Activated T-cell treated with anti-CD3 and anti-CD28 coated beads for 4 hours (primary cell): ENCODE data around the gene PCSK9.
A peak's percentile ranks its signal among the peaks of the same experiment; 100 is the strongest.
"Not testable (repeated sequence)": the region's sequence is repeated elsewhere in the genome, so short reads cannot be mapped to it uniquely, and the experiment has no call there.

Experiments used
- DNase-seq: peaks from one replicate; pipeline ENCODE4 v3.0.0-alpha.2; 2020

Gene PCSK9

GRCh38 chr1:55010194-55010886 lies 29.0 kb upstream of the PCSK9 start:
- DNase-seq: no peak

- no peak for DNase-seq
These were observed 28.5 kb upstream of the PCSK9 start for GRCh38 chr1:55010887-55011217.

- no peak for DNase-seq
These were observed 26.7 kb upstream of the PCSK9 start for GRCh38 chr1:55012661-55013060.

- DNase-seq: no peak
These were observed 24.2 kb upstream of the PCSK9 start for GRCh38 chr1:55015123-55015522.

GRCh38 chr1:55015731-55016620 lies 23.4 kb upstream of the PCSK9 start:
- DNase-seq: no peak

GRCh38 chr1:55018395-55018794 lies 21.0 kb upstream of the PCSK9 start:
- no peak for DNase-seq

GRCh38 chr1:55021942-55022546 lies 17.3 kb upstream of the PCSK9 start:
- peak; percentile 32 for DNase-seq

- DNase-seq: not testable (repeated sequence)
These were observed 15.2 kb upstream of the PCSK9 start for GRCh38 chr1:55024163-55024562.

- DNase-seq: not testable (repeated sequence)
These were observed 12.7 kb upstream of the PCSK9 start for GRCh38 chr1:55026682-55027081.

- not testable (repeated sequence) for DNase-seq
These were observed 8.2 kb upstream of the PCSK9 start for GRCh38 chr1:55031098-55031497.

GRCh38 chr1:55033265-55033614 lies 6.1 kb upstream of the PCSK9 start:
- no peak for DNase-seq

- no peak for DNase-seq
These were observed 4.7 kb upstream of the PCSK9 start for GRCh38 chr1:55034476-55035133.

GRCh38 chr1:55035904-55036303 lies 3.4 kb upstream of the PCSK9 start:
- no peak for DNase-seq

GRCh38 chr1:55037733-55038551 lies 1.4 kb upstream of the PCSK9 start:
- DNase-seq: no peak

- no peak for DNase-seq
These were observed 853 bp upstream of the PCSK9 start for GRCh38 chr1:55038552-55038838.

- no peak for DNase-seq
These were observed 390 bp upstream of the PCSK9 start for GRCh38 chr1:55038974-55039341.

GRCh38 chr1:55040083-55040932 lies 960 bp downstream of the PCSK9 start:
- DNase-seq: no peak

- DNase-seq: no peak
These were observed 1.7 kb downstream of the PCSK9 start for GRCh38 chr1:55040933-55041494.

GRCh38 chr1:55041613-55042012 lies 2.3 kb downstream of the PCSK9 start:
- no peak for DNase-seq

- no peak for DNase-seq
These were observed 3.7 kb downstream of the PCSK9 start for GRCh38 chr1:55043011-55043410.

- no peak for DNase-seq
These were observed 4.4 kb downstream of the PCSK9 start for GRCh38 chr1:55043726-55044125.
